ENCODE data around the gene ESD. TPM values are rescaled to one million over a fixed set of nuclear protein-coding genes. Genes with fewer than 3 reads are reported as not detected.

ESD gene
- total RNA-seq, 6 experiments from 2014 or later = 69.8 to 90.6 (median 85.4) TPM

- intact Hi-C loops (cut with DNase I) = no loop called here
- DNase-seq (no peak), ATAC-seq (peak in 1 of 4 donors; percentile 35)
- H3K4me3 ChIP-seq = no peak overlapping the region
- no peaks in the 10 kb centered on the region for H3K36me3 ChIP-seq
- H3K9me3 ChIP-seq = no peaks in the 10 kb centered on the region
- TF ChIP-seq CTCF (IDR thresholded peaks at IDR 0.05) (no peak), POLR2A (IDR thresholded peaks at IDR 0.05) (no peak)
- no CpG with 5 or more reads among the region's 13 CpGs for WGBS (ENCODE audit: insufficient coverage, low coverage, low lambda C conversion rate, missing lambda C conversion rate)
- peaks cover 0 to 4% (median 1%) of the 10 kb centered on the region in 4 donors for H3K4me1 ChIP-seq
- H3K27ac ChIP-seq = no peak overlapping the region
- H3K27me3 ChIP-seq = no peaks in the 10 kb centered on the region
Measured at GRCh38 chr13:46817838-46818476, 21.0 kb upstream of the ESD start.

- H3K27ac ChIP-seq = no peak overlapping the region
- TF ChIP-seq CTCF (IDR thresholded peaks at IDR 0.05) (no peak), POLR2A (IDR thresholded peaks at IDR 0.05) (no peak)
- ATAC-seq (peak; percentile 50 to 83 (median 64)), DNase-seq (no peak)
- H3K36me3 ChIP-seq = no peaks in the 10 kb centered on the region
- intact Hi-C loops (cut with DNase I) = no loop called here
- H3K9me3 ChIP-seq = peaks cover 0 to 2% (median 0%) of the 10 kb centered on the region in 4 donors
- no peak overlapping the region for H3K4me3 ChIP-seq
- no peaks in the 10 kb centered on the region for H3K27me3 ChIP-seq
- WGBS (ENCODE audit: insufficient coverage, low coverage, low lambda C conversion rate, missing lambda C conversion rate) = 77% methylated on average over 1 of the region's 1 CpG
- H3K4me1 ChIP-seq = peaks cover 0 to 4% (median 1%) of the 10 kb centered on the region in 4 donors
Measured at GRCh38 chr13:46817095-46817494, 20.1 kb upstream of the ESD start.

GRCh38 chr13:46816371-46816770 lies 19.4 kb upstream of the ESD start:
- H3K27me3 ChIP-seq = no peaks in the 10 kb centered on the region
- TF ChIP-seq POLR2A (IDR thresholded peaks at IDR 0.05) (no peak), CTCF (IDR thresholded peaks at IDR 0.05) (no peak)
- ATAC-seq (peak in 1 of 4 donors; percentile 6), DNase-seq (no peak)
- H3K4me3 ChIP-seq = no peak overlapping the region
- H3K9me3 ChIP-seq = peaks cover 0 to 2% (median 0%) of the 10 kb centered on the region in 4 donors
- intact Hi-C loops (cut with DNase I) = no loop called here
- H3K4me1 ChIP-seq = peaks cover 0 to 4% (median 1%) of the 10 kb centered on the region in 4 donors
- WGBS (ENCODE audit: insufficient coverage, low coverage, low lambda C conversion rate, missing lambda C conversion rate) = 85% methylated on average over 1 of the region's 1 CpG
- H3K36me3 ChIP-seq = no peaks in the 10 kb centered on the region
- no peak overlapping the region for H3K27ac ChIP-seq

- H3K27me3 ChIP-seq = no peaks in the 10 kb centered on the region
- H3K27ac ChIP-seq = no peak overlapping the region
- no peak for ATAC-seq
Measured at GRCh38 chr13:46812301-46812797, 15.4 kb upstream of the ESD start.

More at GRCh38 chr13:46812301-46812797, 15.4 kb upstream of the ESD start:
- no peak for TF ChIP-seq CTCF (IDR thresholded peaks at IDR 0.05)
- TF ChIP-seq POLR2A (IDR thresholded peaks at IDR 0.05) = no peak
- intact Hi-C loops (cut with DNase I) = no loop called here
- Histone ChIP-seq H3K4me3 (no peak overlapping the region), H3K36me3 (no peaks in the 10 kb centered on the region), H3K9me3 (peaks cover 0 to 2% (median 0%) of the 10 kb centered on the region in 4 donors), H3K4me1 (peaks cover 0 to 4% (median 1%) of the 10 kb centered on the region in 4 donors)
- DNase-seq = no peak
